BLaER1 (cell line): ENCODE measurements around the gene FAM227A.
"Not testable (repeated sequence)": the region's sequence is repeated elsewhere in the genome, so short reads cannot be mapped to it uniquely, and the experiment has no call there.

Experiments used
- H3K27ac ChIP-seq: shearing (Covaris generic); formaldehyde crosslinking; 2 replicates; pipeline ENCODE4 v1.8.1; 2022
- H3K27me3 ChIP-seq: shearing (Covaris generic); formaldehyde crosslinking; 2 replicates; pipeline ENCODE4 v1.8.1; 2022
- H3K36me3 ChIP-seq: shearing (Covaris generic); formaldehyde crosslinking; 2 replicates; pipeline ENCODE4 v1.8.1; 2022
- H3K4me1 ChIP-seq: shearing (Covaris generic); formaldehyde crosslinking; 2 replicates; pipeline ENCODE4 v1.8.1; 2022
- H3K4me2 ChIP-seq: shearing (Covaris generic); formaldehyde crosslinking; 2 replicates; pipeline ENCODE4 v1.8.1; 2022
- H3K4me3 ChIP-seq: shearing (Covaris generic); formaldehyde crosslinking; 2 replicates; pipeline ENCODE4 v1.8.1; 2022
- H3K9ac ChIP-seq: shearing (Covaris generic); formaldehyde crosslinking; 2 replicates; pipeline ENCODE4 v1.8.1; 2022
- H3K9me3 ChIP-seq: shearing (Covaris generic); formaldehyde crosslinking; 2 replicates; pipeline ENCODE4 v1.8.1; 2022
- H4K20me1 ChIP-seq: shearing (Covaris generic); formaldehyde crosslinking; 2 replicates; pipeline ENCODE4 v1.8.1; 2022
- Cebpa-rat ChIP-seq: shearing (Covaris generic); IDR thresholded peaks from 2 replicates; pipeline ENCODE4 v1.8.1; 2022

FAM227A gene

GRCh38 chr22:38641476-38642040, 14.6 kb downstream of the FAM227A start:
- Histone ChIP-seq H3K36me3 (peaks cover 5% of the 10 kb centered on the region; the same call in 1 of the 2 replicates), H3K9ac (no peak overlapping the region)

DNA sequence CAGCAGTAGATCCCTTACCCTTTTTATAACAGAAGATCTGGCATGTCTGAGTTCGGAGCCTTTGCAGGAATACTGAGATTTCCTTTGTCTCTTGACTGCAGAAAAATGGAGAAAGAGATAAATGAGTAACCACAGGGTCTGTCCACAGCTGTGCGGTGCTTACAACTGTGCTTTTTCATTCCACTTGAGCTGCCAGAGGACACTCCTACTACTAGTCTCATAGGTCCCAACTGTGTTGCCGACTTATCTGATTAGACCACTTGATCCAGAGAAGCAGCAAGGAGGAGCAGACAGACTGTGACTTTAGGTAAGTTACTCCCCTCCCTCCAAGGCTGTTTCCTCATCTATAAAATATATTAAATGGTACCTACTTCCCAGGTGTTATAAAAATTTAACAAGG, 17.5 kb downstream of the FAM227A start:
- Histone ChIP-seq H3K4me1 (no peaks in the 10 kb centered on the region), H3K27me3 (no peaks in the 10 kb centered on the region), H3K36me3 (peaks cover 12% of the 10 kb centered on the region), H3K9ac (no peak overlapping the region), H3K4me3 (no peak overlapping the region), H4K20me1 (no peaks in the 10 kb centered on the region), H3K9me3 (no peaks in the 10 kb centered on the region), H3K4me2 (no peak overlapping the region), H3K27ac (no peak overlapping the region)
- TF ChIP-seq Cebpa-rat: no peak

More at GRCh38 chr22:38641476-38642040, 14.6 kb downstream of the FAM227A start:
- Histone ChIP-seq H3K4me1 (no peaks in the 10 kb centered on the region), H3K27ac (no peak overlapping the region), H3K9me3 (no peaks in the 10 kb centered on the region), H3K4me2 (no peak overlapping the region), H3K4me3 (no peak overlapping the region), H3K27me3 (no peaks in the 10 kb centered on the region), H4K20me1 (no peaks in the 10 kb centered on the region)
- TF ChIP-seq Cebpa-rat: no peak

- no peaks in the 10 kb centered on the region for H4K20me1 ChIP-seq
- H3K27ac ChIP-seq: no peak overlapping the region
- no peaks in the 10 kb centered on the region for H3K27me3 ChIP-seq
- H3K4me1 ChIP-seq: no peaks in the 10 kb centered on the region
- H3K36me3 ChIP-seq: peaks cover 12% of the 10 kb centered on the region
- no peaks in the 10 kb centered on the region for H3K9me3 ChIP-seq
- H3K9ac ChIP-seq: no peak overlapping the region
- H3K4me3 ChIP-seq: no peak overlapping the region
- no peak overlapping the region for H3K4me2 ChIP-seq
- no peak for TF ChIP-seq Cebpa-rat
Measured at GRCh38 chr22:38638216-38638615, 18.0 kb downstream of the FAM227A start.

GRCh38 chr22:38632528-38632927, 23.7 kb downstream of the FAM227A start:
- Histone ChIP-seq H4K20me1 (no peaks in the 10 kb centered on the region), H3K4me2 (no peak overlapping the region), H3K9ac (no peak overlapping the region), H3K27ac (no peak overlapping the region), H3K4me3 (no peak overlapping the region), H3K36me3 (peaks cover 10% of the 10 kb centered on the region), H3K4me1 (peaks cover 8% of the 10 kb centered on the region; the same call in 1 of the 2 replicates), H3K9me3 (no peaks in the 10 kb centered on the region), H3K27me3 (no peaks in the 10 kb centered on the region)
- TF ChIP-seq Cebpa-rat: no peak

GRCh38 chr22:38631724-38632123, 24.5 kb downstream of the FAM227A start:
- H3K36me3 ChIP-seq: peaks cover 7% of the 10 kb centered on the region; the same call in 1 of the 2 replicates
- no peak for TF ChIP-seq Cebpa-rat
- H3K27me3 ChIP-seq: no peaks in the 10 kb centered on the region
- H3K4me3 ChIP-seq: no peak overlapping the region
- peaks cover 8% of the 10 kb centered on the region; the same call in 1 of the 2 replicates for H3K4me1 ChIP-seq
- no peak overlapping the region for H3K27ac ChIP-seq
- H4K20me1 ChIP-seq: no peaks in the 10 kb centered on the region
- H3K9ac ChIP-seq: no peak overlapping the region
- no peaks in the 10 kb centered on the region for H3K9me3 ChIP-seq
- H3K4me2 ChIP-seq: no peak overlapping the region

- Histone ChIP-seq H4K20me1 (no peaks in the 10 kb centered on the region), H3K4me2 (no peak overlapping the region)
- no peak for TF ChIP-seq Cebpa-rat
Measured at GRCh38 chr22:38629108-38629507, 27.1 kb downstream of the FAM227A start.

DNA sequence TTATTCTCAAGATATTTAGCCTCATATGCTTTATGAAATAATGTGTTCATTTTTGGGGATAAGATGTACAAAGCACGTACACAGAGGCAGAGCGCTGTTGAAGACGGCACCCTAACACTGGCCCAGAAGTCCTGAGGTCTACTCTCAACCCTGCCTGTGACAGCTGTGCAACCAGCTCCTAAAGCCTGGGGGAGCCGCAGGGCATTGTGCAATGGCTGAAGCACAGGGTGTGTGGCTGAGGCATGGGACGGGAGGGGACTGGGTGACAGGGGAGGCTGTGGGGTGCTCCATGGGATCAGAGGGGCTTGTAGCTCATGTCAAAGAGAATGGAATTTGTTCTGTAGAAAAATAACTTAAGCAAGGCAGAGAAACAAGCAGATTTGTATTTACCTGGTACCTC, 27.7 kb downstream of the FAM227A start:
- no peaks in the 10 kb centered on the region for H4K20me1 ChIP-seq
- peaks cover 8% of the 10 kb centered on the region; the same call in 1 of the 2 replicates for H3K4me1 ChIP-seq
- H3K36me3 ChIP-seq: no peaks in the 10 kb centered on the region
- H3K27me3 ChIP-seq: no peaks in the 10 kb centered on the region
- TF ChIP-seq Cebpa-rat: no peak
- no peak overlapping the region for H3K27ac ChIP-seq
- no peaks in the 10 kb centered on the region for H3K9me3 ChIP-seq
- no peak overlapping the region for H3K4me2 ChIP-seq
- no peak overlapping the region for H3K4me3 ChIP-seq
- no peak overlapping the region for H3K9ac ChIP-seq

More at GRCh38 chr22:38629108-38629507, 27.1 kb downstream of the FAM227A start:
- Histone ChIP-seq H3K4me3 (no peak overlapping the region), H3K9ac (no peak overlapping the region), H3K27me3 (no peaks in the 10 kb centered on the region), H3K36me3 (no peaks in the 10 kb centered on the region), H3K9me3 (no peaks in the 10 kb centered on the region), H3K4me1 (peaks cover 8% of the 10 kb centered on the region; the same call in 1 of the 2 replicates), H3K27ac (no peak overlapping the region)

DNA sequence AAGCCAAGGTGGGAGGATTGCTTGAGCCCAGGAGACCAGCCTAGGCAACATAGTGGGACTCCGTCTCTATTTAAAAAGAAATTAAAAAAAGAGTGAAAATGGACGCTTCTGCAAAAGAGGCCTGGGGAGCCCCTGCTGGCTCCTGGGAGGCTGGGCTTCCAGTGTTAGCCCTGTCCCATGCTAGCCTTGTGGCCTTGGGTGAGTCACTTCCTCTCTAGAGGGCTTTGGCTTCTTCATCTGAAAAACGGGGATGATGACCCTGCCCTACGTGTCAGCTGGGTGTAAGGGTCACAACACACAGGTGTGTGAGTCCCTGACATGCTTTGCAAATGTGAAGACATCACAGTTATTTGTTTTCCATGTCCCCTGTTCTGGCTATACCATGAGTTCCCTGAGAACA, 32.8 kb downstream of the FAM227A start:
- H3K4me3 ChIP-seq: no peak overlapping the region
- TF ChIP-seq Cebpa-rat: no peak
- no peaks in the 10 kb centered on the region for H3K4me1 ChIP-seq
- H4K20me1 ChIP-seq: no peaks in the 10 kb centered on the region
- no peaks in the 10 kb centered on the region; the same call in 1 of the 2 replicates for H3K36me3 ChIP-seq
- H3K9ac ChIP-seq: no peak overlapping the region
- no peaks in the 10 kb centered on the region for H3K9me3 ChIP-seq
- H3K27me3 ChIP-seq: no peaks in the 10 kb centered on the region
- no peak overlapping the region for H3K4me2 ChIP-seq
- H3K27ac ChIP-seq: no peak overlapping the region

DNA sequence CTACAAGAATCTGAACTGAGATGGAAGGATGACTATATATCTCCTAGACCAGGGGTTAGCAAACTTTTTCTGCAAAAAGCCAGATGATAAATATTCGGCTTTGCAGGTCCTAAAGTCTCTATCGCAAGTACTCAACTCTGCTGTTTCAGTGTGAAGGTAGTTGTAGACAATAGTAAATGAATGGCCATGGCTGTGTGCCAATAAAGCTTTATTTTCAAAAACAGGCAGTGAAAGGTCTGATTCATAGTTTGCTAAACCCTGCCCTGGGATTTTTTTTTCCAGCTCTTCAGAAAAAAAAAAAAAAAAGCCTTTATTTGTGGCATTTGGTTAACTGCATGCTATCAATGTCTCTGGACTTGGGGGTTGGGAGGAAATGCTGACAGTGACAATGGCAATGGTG, 37.5 kb downstream of the FAM227A start:
- Histone ChIP-seq H3K4me2 (no peak overlapping the region), H4K20me1 (no peaks in the 10 kb centered on the region), H3K27me3 (no peaks in the 10 kb centered on the region), H3K4me3 (no peak overlapping the region), H3K9me3 (no peaks in the 10 kb centered on the region), H3K4me1 (no peaks in the 10 kb centered on the region), H3K36me3 (peaks cover 7% of the 10 kb centered on the region; the same call in 1 of the 2 replicates), H3K27ac (no peak overlapping the region), H3K9ac (no peak overlapping the region)
- no peak for TF ChIP-seq Cebpa-rat

- no peak overlapping the region for H3K4me3 ChIP-seq
- no peaks in the 10 kb centered on the region for H3K4me1 ChIP-seq
Measured at GRCh38 chr22:38618258-38618657, 37.9 kb downstream of the FAM227A start.

GRCh38 chr22:38615064-38615405, 41.2 kb downstream of the FAM227A start:
- not testable (repeated sequence) for H3K4me2 ChIP-seq, H3K4me1 ChIP-seq, H3K9ac ChIP-seq, H4K20me1 ChIP-seq, H3K36me3 ChIP-seq, H3K4me3 ChIP-seq, H3K9me3 ChIP-seq, H3K27ac ChIP-seq, H3K27me3 ChIP-seq

More at GRCh38 chr22:38618258-38618657, 37.9 kb downstream of the FAM227A start:
- no peaks in the 10 kb centered on the region for H3K27me3 ChIP-seq
- no peak overlapping the region for H3K4me2 ChIP-seq
- TF ChIP-seq Cebpa-rat: no peak
- H3K9ac ChIP-seq: no peak overlapping the region
- no peaks in the 10 kb centered on the region for H4K20me1 ChIP-seq
- H3K27ac ChIP-seq: no peak overlapping the region
- no peaks in the 10 kb centered on the region for H3K9me3 ChIP-seq
- H3K36me3 ChIP-seq: peaks cover 7% of the 10 kb centered on the region; the same call in 1 of the 2 replicates
